Stimulated activated naive CD8-positive, alpha-beta T cell treated with anti-CD3 and anti-CD28 coated beads, Interleukin-15, amount 100 ng/mL, for 72 hours (primary cell): Measurements from ENCODE around the gene GPS1.
A peak's percentile ranks its signal among the peaks of the same experiment; 100 is the strongest.

Source experiments
- ATAC-seq: fragments of 150-1000 bp; cut with Tn5 transposase; 2 replicates; pipeline ENCODE4 v1.10.0; 2021; ENCODE audit warnings: mild to moderate bottlenecking, moderate library complexity
- DNase-seq, 2 donors: peaks; one replicate each; pipeline ENCODE4 v3.0.0; 2021 to 2022
- H3K27ac Mint-ChIP-seq, 2 donors: one replicate each; pipeline ENCODE4 v1.8.0; 2022; ENCODE audit warnings: mild to moderate bottlenecking in 2 of 2, mixed read lengths in 2 of 2, moderate library complexity in 2 of 2
- H3K27me3 Mint-ChIP-seq: one replicate; pipeline ENCODE4 v1.8.0; 2022; ENCODE audit warnings: mixed read lengths
- H3K4me1 Mint-ChIP-seq: one replicate; pipeline ENCODE4 v1.8.0; 2022; ENCODE audit warnings: mild to moderate bottlenecking, mixed read lengths
- H3K4me3 Mint-ChIP-seq, 2 donors: one replicate each; pipeline ENCODE4 v1.8.0; 2022; ENCODE audit warnings: mild to moderate bottlenecking in 2 of 2, mixed read lengths in 2 of 2, moderate library complexity in 1 of 2
- H3K9me3 Mint-ChIP-seq, 2 donors: one replicate each; pipeline ENCODE4 v1.8.0; 2022; ENCODE audit warnings: mixed read lengths in 2 of 2

GPS1 gene

DNA sequence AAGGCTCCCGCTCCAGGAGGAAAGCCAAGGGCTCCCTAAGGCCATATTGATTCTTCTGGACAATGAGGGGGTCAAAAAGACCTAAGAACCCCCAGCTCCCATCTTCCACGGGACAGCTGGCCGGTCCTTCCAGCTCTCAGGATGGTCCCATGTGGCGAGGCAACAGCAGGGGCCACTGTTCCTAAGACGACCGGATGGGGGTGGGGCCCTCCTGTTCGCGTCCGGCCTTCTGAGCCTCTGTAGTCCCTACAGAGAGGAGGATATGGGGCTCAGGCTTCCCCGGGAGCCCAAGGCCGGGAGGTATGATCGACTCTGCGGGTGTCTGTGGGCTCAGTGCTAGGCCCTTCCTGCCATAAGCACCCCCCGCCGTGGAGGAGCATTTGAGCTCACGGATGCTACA lies 8.2 kb upstream of the GPS1 start:
- Mint-ChIP-seq H3K9me3 (no peaks in the 10 kb centered on the region), H3K4me3 (no peak overlapping the region), H3K27me3 (no peaks in the 10 kb centered on the region), H3K4me1 (peaks cover 10% of the 10 kb centered on the region), H3K27ac (no peak overlapping the region)
- ATAC-seq (peak; percentile 15), DNase-seq (no peak)

GRCh38 chr17:82045936-82046484 lies 5.7 kb upstream of the GPS1 start:
- no peak for DNase-seq
- H3K4me3 Mint-ChIP-seq, result no peak overlapping the region
- no peak overlapping the region for H3K27ac Mint-ChIP-seq
- no peaks in the 10 kb centered on the region for H3K9me3 Mint-ChIP-seq
- no peaks in the 10 kb centered on the region for H3K27me3 Mint-ChIP-seq
- peaks cover 13% of the 10 kb centered on the region for H3K4me1 Mint-ChIP-seq
- ATAC-seq, result no peak

DNA sequence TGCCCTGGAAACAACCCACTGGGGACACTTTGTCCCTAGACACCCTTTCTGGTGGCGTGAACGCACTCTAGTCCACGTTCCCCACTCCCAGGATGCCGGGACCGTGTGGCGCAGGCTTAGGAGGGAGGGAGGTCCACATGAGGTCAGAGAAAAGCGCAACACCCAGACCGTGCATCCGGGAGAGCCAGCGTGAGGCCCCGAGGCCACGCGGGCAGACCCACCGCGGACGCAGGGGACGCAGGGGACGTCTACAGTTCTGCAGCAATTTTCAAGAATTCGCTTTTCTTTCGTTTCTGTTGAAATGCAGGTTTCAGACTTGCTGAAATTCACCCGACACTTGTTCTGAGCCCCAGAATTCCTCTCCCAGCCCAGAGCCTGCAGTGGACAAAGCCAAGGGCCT lies 4.8 kb upstream of the GPS1 start:
- no peak overlapping the region for H3K27ac Mint-ChIP-seq
- ATAC-seq (no peak), DNase-seq (no peak)
- H3K4me3 Mint-ChIP-seq, result no peak overlapping the region
- no peaks in the 10 kb centered on the region for H3K9me3 Mint-ChIP-seq
- H3K4me1 Mint-ChIP-seq, result peaks cover 14% of the 10 kb centered on the region
- H3K27me3 Mint-ChIP-seq, result no peaks in the 10 kb centered on the region

DNA sequence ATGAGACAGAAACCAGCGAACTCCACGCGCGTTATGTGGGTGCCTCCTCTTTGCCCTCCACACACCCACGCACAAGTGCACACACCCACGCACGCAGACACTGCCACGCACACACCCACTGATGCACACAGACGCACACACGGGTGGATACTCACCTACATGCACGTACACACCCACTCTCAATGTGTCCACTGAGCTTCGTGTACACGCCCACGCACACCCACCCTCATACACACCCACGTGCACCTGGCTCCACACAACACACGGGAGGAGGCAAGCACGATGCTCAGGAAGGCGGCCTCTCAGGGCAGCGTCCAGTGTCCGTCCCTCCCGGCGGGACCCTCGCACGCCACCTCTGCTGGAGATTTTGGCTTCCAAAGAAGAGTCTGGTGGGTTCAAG lies 4.3 kb upstream of the GPS1 start:
- peak overlapping the region in 1 of 2 donors; percentile 38 for H3K27ac Mint-ChIP-seq
- DNase-seq (no peak), ATAC-seq (no peak)
- peaks cover 14% of the 10 kb centered on the region for H3K4me1 Mint-ChIP-seq
- no peaks in the 10 kb centered on the region for H3K9me3 Mint-ChIP-seq
- no peaks in the 10 kb centered on the region for H3K27me3 Mint-ChIP-seq
- H3K4me3 Mint-ChIP-seq, result no peak overlapping the region

- Mint-ChIP-seq H3K27ac (no peak overlapping the region), H3K4me1 (peaks cover 19% of the 10 kb centered on the region), H3K27me3 (no peaks in the 10 kb centered on the region), H3K9me3 (no peaks in the 10 kb centered on the region), H3K4me3 (no peak overlapping the region)
- no peak for ATAC-seq
- DNase-seq, result no peak
Observed at GRCh38 chr17:82047914-82048570, 3.7 kb upstream of the GPS1 start.

DNA sequence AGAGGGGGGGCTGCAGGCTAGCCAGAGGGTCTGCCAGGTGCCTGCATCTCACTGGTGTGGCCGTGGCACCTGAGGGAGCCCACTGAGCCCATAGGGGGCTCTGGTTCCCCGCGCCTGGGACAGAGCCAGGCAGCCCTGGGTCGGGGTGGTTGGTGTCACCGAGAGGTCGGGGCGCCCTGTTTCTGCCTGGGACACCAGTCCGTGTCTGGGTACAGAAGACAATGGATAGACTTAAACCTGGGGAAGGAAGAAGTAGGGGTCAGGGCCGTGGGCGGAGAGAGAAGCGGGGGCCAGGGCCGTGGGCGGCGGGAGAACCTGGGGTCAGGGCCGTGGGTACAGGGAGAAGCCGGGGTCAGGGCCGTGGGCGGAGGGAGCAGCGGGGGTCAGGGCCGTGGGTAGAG lies 3.1 kb upstream of the GPS1 start:
- no peak for ATAC-seq
- DNase-seq, result no peak
- no peak overlapping the region for H3K4me3 Mint-ChIP-seq
- H3K27me3 Mint-ChIP-seq, result no peaks in the 10 kb centered on the region
- no peaks in the 10 kb centered on the region for H3K9me3 Mint-ChIP-seq
- peaks cover 24% of the 10 kb centered on the region for H3K4me1 Mint-ChIP-seq
- H3K27ac Mint-ChIP-seq, result no peak overlapping the region

- H3K4me1 Mint-ChIP-seq, result peaks cover 30% of the 10 kb centered on the region
- DNase-seq (no peak), ATAC-seq (no peak)
- no peak overlapping the region for H3K27ac Mint-ChIP-seq
- no peaks in the 10 kb centered on the region for H3K9me3 Mint-ChIP-seq
- H3K4me3 Mint-ChIP-seq, result no peak overlapping the region
- no peaks in the 10 kb centered on the region for H3K27me3 Mint-ChIP-seq
Observed at GRCh38 chr17:82049106-82049505, 2.6 kb upstream of the GPS1 start.

GRCh38 chr17:82049521-82049971 lies 2.2 kb upstream of the GPS1 start:
- H3K4me3 Mint-ChIP-seq, result no peak overlapping the region
- no peak for ATAC-seq

DNA sequence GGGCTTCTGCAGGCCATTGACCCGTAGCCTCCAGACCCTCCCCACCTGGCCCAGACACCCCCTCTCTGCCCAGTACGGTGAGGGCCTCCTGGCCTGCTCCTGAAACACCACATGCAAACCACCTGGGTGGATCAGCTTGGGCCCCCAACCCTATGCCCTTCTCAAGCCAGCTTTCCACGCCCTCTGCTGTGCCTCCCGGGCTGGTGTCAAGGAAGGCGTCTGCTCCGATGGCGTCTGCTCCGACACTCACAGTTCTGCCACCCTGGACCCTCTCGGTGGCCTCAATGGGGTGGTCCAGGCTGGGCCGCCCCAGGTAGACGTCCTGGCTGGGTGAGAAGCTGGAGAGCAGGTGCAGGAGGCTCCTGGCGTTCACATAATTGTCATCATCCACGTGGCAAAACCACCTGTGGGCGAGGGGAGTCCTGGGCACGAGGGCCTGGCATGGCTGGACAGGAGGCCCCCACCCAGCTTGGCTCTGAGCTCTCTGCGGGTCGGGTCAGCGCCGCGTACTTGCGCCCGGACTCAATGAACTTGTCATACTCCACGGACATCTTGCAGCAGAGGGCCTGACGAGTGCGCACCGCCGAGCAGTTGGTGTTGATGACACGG lies 1.4 kb upstream of the GPS1 start:
- DNase-seq (no peak), ATAC-seq (no peak)
- Mint-ChIP-seq H3K27me3 (no peaks in the 10 kb centered on the region), H3K27ac (peak overlapping the region in 1 of 2 donors; percentile 27), H3K9me3 (no peaks in the 10 kb centered on the region), H3K4me3 (peak overlapping the region; percentile 93 to 97), H3K4me1 (peaks cover 38% of the 10 kb centered on the region)

More at GRCh38 chr17:82049521-82049971, 2.2 kb upstream of the GPS1 start:
- peaks cover 33% of the 10 kb centered on the region for H3K4me1 Mint-ChIP-seq
- DNase-seq, result no peak
- H3K27ac Mint-ChIP-seq, result no peak overlapping the region
- no peaks in the 10 kb centered on the region for H3K27me3 Mint-ChIP-seq
- no peaks in the 10 kb centered on the region for H3K9me3 Mint-ChIP-seq

GRCh38 chr17:82050761-82051641 lies 697 bp upstream of the GPS1 start:
- H3K9me3 Mint-ChIP-seq, result no peaks in the 10 kb centered on the region
- H3K4me3 Mint-ChIP-seq, result peak overlapping the region; percentile 93 to 97
- no peaks in the 10 kb centered on the region for H3K27me3 Mint-ChIP-seq
- H3K27ac Mint-ChIP-seq, result peak overlapping the region; percentile 91 to 97
- ATAC-seq, result peak; percentile 18
- DNase-seq, result no peak
- H3K4me1 Mint-ChIP-seq, result peaks cover 38% of the 10 kb centered on the region

- Mint-ChIP-seq H3K27ac (peak overlapping the region; percentile 19 to 67), H3K27me3 (no peaks in the 10 kb centered on the region), H3K4me3 (peak overlapping the region; percentile 88 to 91), H3K9me3 (no peaks in the 10 kb centered on the region), H3K4me1 (peaks cover 38% of the 10 kb centered on the region)
- DNase-seq (no peak), ATAC-seq (no peak)
Observed at GRCh38 chr17:82052638-82053059, 951 bp downstream of the GPS1 start.

DNA sequence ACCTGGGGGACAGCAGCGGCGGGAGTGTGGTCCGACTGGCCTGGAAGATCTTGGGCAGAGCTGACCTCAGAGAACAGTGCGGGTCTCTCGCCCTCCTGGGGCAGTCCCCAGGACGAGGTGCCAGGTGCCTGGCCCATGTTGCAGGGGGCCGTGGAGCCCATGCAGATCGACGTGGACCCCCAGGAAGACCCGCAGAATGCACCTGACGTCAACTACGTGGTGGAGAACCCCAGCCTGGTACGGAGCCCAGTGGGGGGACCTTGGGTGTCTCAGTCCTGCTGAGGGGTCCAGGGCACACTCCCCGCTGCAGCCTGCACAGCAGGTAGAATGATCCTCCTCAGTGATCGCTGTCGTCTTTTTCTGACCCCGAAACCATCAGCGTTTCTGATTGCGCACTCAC lies 1.4 kb downstream of the GPS1 start:
- Mint-ChIP-seq H3K27me3 (no peaks in the 10 kb centered on the region), H3K9me3 (no peaks in the 10 kb centered on the region), H3K4me3 (peak overlapping the region; percentile 88 to 91), H3K4me1 (peaks cover 38% of the 10 kb centered on the region), H3K27ac (peak overlapping the region in 1 of 2 donors; percentile 19)
- ATAC-seq (no peak), DNase-seq (no peak)

DNA sequence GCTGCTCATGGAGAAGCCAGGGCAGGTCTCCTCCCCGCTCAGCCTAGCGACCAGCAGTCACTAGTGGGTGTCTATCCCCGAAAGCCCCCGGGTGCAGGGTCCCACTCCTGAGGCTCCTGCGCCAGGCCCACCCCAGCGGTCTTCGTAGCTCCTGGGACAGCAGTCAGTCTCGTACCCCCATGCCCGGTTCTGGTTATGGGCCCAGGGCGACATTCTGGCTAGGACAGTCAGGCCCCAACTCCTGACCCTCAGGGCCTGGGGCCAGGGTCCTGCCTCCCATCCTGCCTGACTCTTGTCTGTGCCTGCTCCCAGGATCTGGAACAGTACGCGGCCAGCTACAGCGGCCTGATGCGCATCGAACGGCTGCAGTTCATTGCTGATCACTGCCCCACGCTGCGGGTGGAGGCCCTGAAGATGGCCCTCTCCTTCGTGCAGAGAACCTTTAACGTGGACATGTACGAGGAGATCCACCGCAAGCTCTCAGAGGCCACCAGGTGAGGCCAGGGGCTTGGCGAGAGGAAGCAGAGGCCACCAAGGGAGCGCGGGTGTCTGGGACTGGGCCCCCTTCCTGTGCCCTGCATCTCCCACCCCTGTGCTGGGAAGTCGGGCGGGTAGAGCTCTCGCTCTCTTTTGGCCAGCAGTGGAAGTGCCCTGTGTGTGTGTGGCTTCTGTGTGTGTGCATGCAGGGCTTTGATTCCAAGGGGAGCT lies 2.0 kb downstream of the GPS1 start:
- no peak for DNase-seq
- Mint-ChIP-seq H3K4me1 (peaks cover 38% of the 10 kb centered on the region), H3K27me3 (no peaks in the 10 kb centered on the region), H3K4me3 (peak overlapping the region; percentile 35 to 91), H3K27ac (peak overlapping the region in 1 of 2 donors; percentile 19), H3K9me3 (no peaks in the 10 kb centered on the region)
- no peak for ATAC-seq

DNA sequence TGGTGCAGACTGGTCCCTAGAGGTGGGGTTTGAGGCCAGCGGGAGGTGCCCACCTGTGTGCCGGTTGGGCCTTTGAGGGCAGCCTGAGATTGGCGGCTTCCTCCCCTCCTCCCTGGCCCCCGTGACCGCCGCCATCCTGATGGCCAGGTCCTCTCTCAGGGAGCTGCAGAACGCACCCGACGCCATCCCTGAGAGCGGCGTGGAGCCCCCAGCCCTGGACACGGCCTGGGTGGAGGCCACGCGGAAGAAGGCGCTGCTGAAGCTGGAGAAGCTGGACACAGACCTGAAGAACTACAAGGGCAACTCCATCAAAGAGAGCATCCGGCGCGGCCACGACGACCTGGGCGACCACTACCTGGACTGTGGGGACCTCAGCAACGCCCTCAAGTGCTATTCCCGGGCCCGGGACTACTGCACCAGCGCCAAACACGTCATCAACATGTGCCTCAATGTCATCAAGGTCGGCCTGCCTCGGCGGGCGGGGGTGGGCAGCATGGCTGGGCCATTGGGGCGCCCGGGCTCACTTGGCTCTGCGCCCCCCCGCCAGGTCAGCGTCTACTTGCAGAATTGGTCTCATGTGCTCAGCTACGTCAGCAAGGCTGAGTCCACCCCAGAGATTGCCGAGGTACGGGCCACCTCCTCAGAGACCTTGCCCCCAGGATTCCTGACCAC lies 2.8 kb downstream of the GPS1 start:
- Mint-ChIP-seq H3K9me3 (no peaks in the 10 kb centered on the region), H3K27ac (no peak overlapping the region), H3K4me1 (peaks cover 38% of the 10 kb centered on the region), H3K27me3 (no peaks in the 10 kb centered on the region), H3K4me3 (no peak overlapping the region)
- no peak for ATAC-seq
- no peak for DNase-seq
